Measurements from ENCODE around the gene SNED1. TPM values are rescaled to one million over a fixed set of nuclear protein-coding genes. Genes with fewer than 3 reads are reported as not detected.

Gene SNED1
- polyA plus RNA-seq, 1 donor (not counting 4 experiments of a cell fraction or from before 2014, with no cell fraction given): 0.12 TPM

GRCh38 chr2:241110607-241111439 lies 112.4 kb downstream of the SNED1 start:
- no peaks in the 10 kb centered on the region for H3K27me3 ChIP-seq (ENCODE audit: control insufficient read depth, extremely low read depth, insufficient read depth, low read length)
- H4K20me1 ChIP-seq (ENCODE audit: control insufficient read depth, extremely low read depth, insufficient read depth, low read length): no peaks in the 10 kb centered on the region
- no peaks in the 10 kb centered on the region for H3K9me1 ChIP-seq (ENCODE audit: control insufficient read depth, extremely low read depth, insufficient read depth, low read length)
- no peak overlapping the region for H3K4me2 ChIP-seq (ENCODE audit: control insufficient read depth, extremely low read depth, insufficient read depth, low read depth, low read length)
- H3K9ac ChIP-seq (ENCODE audit: control insufficient read depth, extremely low read depth, insufficient read depth, low read length): no peak overlapping the region
- peaks cover 0 to 7% of the 10 kb centered on the region in 2 experiments for H3K36me3 ChIP-seq (ENCODE audit: control insufficient read depth in 2 of 2, extremely low read depth in 1 of 2, insufficient read depth in 2 of 2, low read length in 2 of 2)
- H3K4me3 ChIP-seq (ENCODE audit: control insufficient read depth in 2 of 3, extremely low read depth in 1 of 3, insufficient read depth in 2 of 3, low read depth in 1 of 3, low read length in 3 of 3): no peak overlapping the region
- dilution Hi-C loops (cut with MboI; ENCODE audit: extremely low pct_ligation_motif_present, low sequenced_read_pairs): no loop called here
- DNase-seq (ENCODE audit: low read depth, low spot score) (no peak), FAIRE-seq (no peak)
- no peak overlapping the region for H3K27ac ChIP-seq (ENCODE audit: control insufficient read depth, insufficient read depth, low read length)
- H3K4me1 ChIP-seq (ENCODE audit: control insufficient read depth, extremely low read depth, insufficient read depth, low read length): no peaks in the 10 kb centered on the region
- H2AFZ ChIP-seq (ENCODE audit: control insufficient read depth, low read length): no peak overlapping the region
- TF ChIP-seq EZH2 (IDR thresholded peaks at IDR 0.05; ENCODE audit: low read length) (no peak), CTCF (optimal IDR thresholded peaks at IDR 0.05 in 1 of 3, IDR thresholded peaks at IDR 0.05 in 1 of 3, conservative IDR thresholded peaks at IDR 0.05 in 1 of 3; ENCODE audit: extremely low read depth in 1 of 3, insufficient read depth in 2 of 3, low read length in 3 of 3) (no peak)
- no peaks in the 10 kb centered on the region for H3K9me3 ChIP-seq (ENCODE audit: control insufficient read depth, low read depth, low read length)
- no peaks in the 10 kb centered on the region for H3K79me2 ChIP-seq (ENCODE audit: control insufficient read depth, insufficient read depth, low read length)

DNA sequence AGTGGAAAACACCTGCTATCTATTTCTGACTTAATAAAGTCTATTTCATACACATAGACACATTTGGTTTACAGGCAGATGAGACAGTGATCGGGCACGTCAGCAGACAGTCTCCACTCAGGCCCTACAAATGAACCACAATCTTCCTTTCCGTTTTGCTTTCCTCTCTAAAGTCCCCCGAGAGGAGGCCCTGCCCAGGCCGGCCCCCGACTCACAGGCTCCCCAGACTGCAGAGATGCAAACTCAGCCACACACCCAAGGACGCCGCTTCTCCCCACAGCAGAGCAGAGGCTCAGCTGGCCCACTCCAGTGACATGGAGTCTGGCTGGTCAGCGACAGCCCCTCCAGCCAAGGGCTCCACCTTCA lies 113.0 kb downstream of the SNED1 start:
- FAIRE-seq (no peak), DNase-seq (ENCODE audit: low read depth, low spot score) (no peak)
- dilution Hi-C loops (cut with MboI; ENCODE audit: extremely low pct_ligation_motif_present, low sequenced_read_pairs): no loop called here
- H3K27me3 ChIP-seq (ENCODE audit: control insufficient read depth, extremely low read depth, insufficient read depth, low read length): no peaks in the 10 kb centered on the region
- H3K9ac ChIP-seq (ENCODE audit: control insufficient read depth, extremely low read depth, insufficient read depth, low read length): no peak overlapping the region
- no peaks in the 10 kb centered on the region for H3K4me1 ChIP-seq (ENCODE audit: control insufficient read depth, extremely low read depth, insufficient read depth, low read length)
- no peaks in the 10 kb centered on the region for H3K79me2 ChIP-seq (ENCODE audit: control insufficient read depth, insufficient read depth, low read length)
- no peak overlapping the region for H3K4me3 ChIP-seq (ENCODE audit: control insufficient read depth in 2 of 3, extremely low read depth in 1 of 3, insufficient read depth in 2 of 3, low read depth in 1 of 3, low read length in 3 of 3)
- TF ChIP-seq CTCF (optimal IDR thresholded peaks at IDR 0.05 in 1 of 3, IDR thresholded peaks at IDR 0.05 in 1 of 3, conservative IDR thresholded peaks at IDR 0.05 in 1 of 3; ENCODE audit: extremely low read depth in 1 of 3, insufficient read depth in 2 of 3, low read length in 3 of 3) (no peak), EZH2 (IDR thresholded peaks at IDR 0.05; ENCODE audit: low read length) (no peak)
- no peaks in the 10 kb centered on the region for H3K9me3 ChIP-seq (ENCODE audit: control insufficient read depth, low read depth, low read length)
- peaks cover 0 to 7% of the 10 kb centered on the region in 2 experiments for H3K36me3 ChIP-seq (ENCODE audit: control insufficient read depth in 2 of 2, extremely low read depth in 1 of 2, insufficient read depth in 2 of 2, low read length in 2 of 2)
- H3K27ac ChIP-seq (ENCODE audit: control insufficient read depth, insufficient read depth, low read length): no peak overlapping the region
- H4K20me1 ChIP-seq (ENCODE audit: control insufficient read depth, extremely low read depth, insufficient read depth, low read length): no peaks in the 10 kb centered on the region
- no peak overlapping the region for H3K4me2 ChIP-seq (ENCODE audit: control insufficient read depth, extremely low read depth, insufficient read depth, low read depth, low read length)
- no peaks in the 10 kb centered on the region for H3K9me1 ChIP-seq (ENCODE audit: control insufficient read depth, extremely low read depth, insufficient read depth, low read length)
- no peak overlapping the region for H2AFZ ChIP-seq (ENCODE audit: control insufficient read depth, low read length)
